OCI-M2 (cell line): ENCODE measurements around the gene PC.

ENCODE experiments used
- DNase-seq: peaks from one replicate; lab custom pipeline; 2025; ENCODE audit not compliant: unreplicated experiment; lab: John Stamatoyannopoulos, UW

The PC gene

GRCh38 chr11:66857234-66857926 lies 100.8 kb downstream of the PC start:
- DNase-seq, result no peak

- no peak for DNase-seq
Observed at GRCh38 chr11:66856496-66857233, 101.5 kb downstream of the PC start, which contains the start of gene LRFN4. Gene LRFN4, plus strand, starts transcription at chr11:66857064. Its CDS starts 681 bp downstream, at chr11:66857745.

GRCh38 chr11:66855574-66856495 lies 102.3 kb downstream of the PC start:
- DNase-seq, result peak; percentile 16

GRCh38 chr11:66854729-66855211 lies 103.4 kb downstream of the PC start:
- no peak for DNase-seq

GRCh38 chr11:66854231-66854661 lies 103.9 kb downstream of the PC start:
- DNase-seq, result no peak

GRCh38 chr11:66853242-66854229 lies 104.6 kb downstream of the PC start:
- no peak for DNase-seq

GRCh38 chr11:66852466-66853241 lies 105.5 kb downstream of the PC start:
- no peak for DNase-seq

GRCh38 chr11:66851698-66852465 lies 106.3 kb downstream of the PC start:
- DNase-seq, result no peak

- DNase-seq, result no peak
Observed at GRCh38 chr11:66851239-66851596, 107.0 kb downstream of the PC start.

GRCh38 chr11:66850588-66851238 lies 107.5 kb downstream of the PC start:
- DNase-seq, result no peak

GRCh38 chr11:66850235-66850587 lies 108.0 kb downstream of the PC start:
- no peak for DNase-seq

GRCh38 chr11:66849501-66850234 lies 108.5 kb downstream of the PC start:
- no peak for DNase-seq

- no peak for DNase-seq
Observed at GRCh38 chr11:66848671-66849500, 109.3 kb downstream of the PC start.

GRCh38 chr11:66847461-66848232 lies 110.5 kb downstream of the PC start:
- DNase-seq, result no peak

GRCh38 chr11:66846671-66847091 lies 111.5 kb downstream of the PC start:
- no peak for DNase-seq

- DNase-seq, result no peak
Observed at GRCh38 chr11:66845876-66846212, 112.3 kb downstream of the PC start.
